Stimulated activated CD4-positive, alpha-beta T cell treated with anti-CD3 and anti-CD28 coated beads, Interleukin-12 subunit alpha, Interleukin-12 subunit beta, amount 100 ng/mL, for 48 hours (primary cell): ENCODE data around the gene HEMK1.

ENCODE experiments used
- DNase-seq, 3 donors: peaks; one replicate each; pipeline ENCODE4 v3.0.0-alpha.2; 2020; ENCODE audit warnings: low read depth in 2 of 3, low spot score in 1 of 3

HEMK1 gene, protein sequence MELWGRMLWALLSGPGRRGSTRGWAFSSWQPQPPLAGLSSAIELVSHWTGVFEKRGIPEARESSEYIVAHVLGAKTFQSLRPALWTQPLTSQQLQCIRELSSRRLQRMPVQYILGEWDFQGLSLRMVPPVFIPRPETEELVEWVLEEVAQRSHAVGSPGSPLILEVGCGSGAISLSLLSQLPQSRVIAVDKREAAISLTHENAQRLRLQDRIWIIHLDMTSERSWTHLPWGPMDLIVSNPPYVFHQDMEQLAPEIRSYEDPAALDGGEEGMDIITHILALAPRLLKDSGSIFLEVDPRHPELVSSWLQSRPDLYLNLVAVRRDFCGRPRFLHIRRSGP

DNA sequence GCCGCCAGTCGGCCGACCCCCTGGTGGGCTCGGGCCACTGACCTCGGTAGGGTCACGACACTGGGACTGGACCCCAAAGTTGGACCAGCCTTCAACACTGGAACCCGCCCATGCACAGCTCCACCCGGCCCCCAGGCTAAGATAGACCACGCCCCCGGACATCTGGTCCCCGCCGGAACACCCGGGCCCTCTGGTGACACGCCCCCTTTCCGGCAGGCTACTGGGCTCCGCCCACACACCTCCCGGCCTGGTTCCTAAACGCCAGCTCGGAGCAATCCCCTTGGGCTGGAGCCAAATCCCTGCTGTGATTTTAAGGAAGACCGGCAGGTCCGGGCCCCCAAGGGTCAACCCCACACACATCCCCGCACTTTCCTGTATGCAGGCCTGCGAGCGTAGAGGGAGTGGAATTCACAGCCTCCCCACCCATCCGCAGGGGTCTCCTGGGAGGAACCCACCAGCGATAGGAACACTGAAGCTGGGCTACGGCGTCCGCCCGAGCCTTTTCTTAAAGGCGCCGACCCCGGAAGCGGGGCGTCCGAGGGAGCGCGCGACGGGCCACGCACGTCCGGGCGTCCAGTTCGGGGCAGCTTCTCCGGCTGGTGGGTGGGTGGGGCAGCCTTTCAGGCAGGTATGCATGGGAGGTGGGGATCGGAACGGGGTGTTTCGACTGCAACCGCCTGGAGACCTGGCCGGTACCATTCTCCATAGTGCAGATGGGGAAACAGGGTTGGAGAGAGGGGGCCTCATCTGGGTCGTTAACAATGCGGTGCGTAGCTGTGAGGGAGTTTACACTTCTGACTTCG lies at the start of gene HEMK1:
Gene HEMK1, plus strand, starts transcription at position 576 of the 803 bp plus-strand sequence. CDS start 1,583 bp downstream, outside the sequence.
- DNase-seq: peak; percentile 94 to 96 (median 94)

DNA sequence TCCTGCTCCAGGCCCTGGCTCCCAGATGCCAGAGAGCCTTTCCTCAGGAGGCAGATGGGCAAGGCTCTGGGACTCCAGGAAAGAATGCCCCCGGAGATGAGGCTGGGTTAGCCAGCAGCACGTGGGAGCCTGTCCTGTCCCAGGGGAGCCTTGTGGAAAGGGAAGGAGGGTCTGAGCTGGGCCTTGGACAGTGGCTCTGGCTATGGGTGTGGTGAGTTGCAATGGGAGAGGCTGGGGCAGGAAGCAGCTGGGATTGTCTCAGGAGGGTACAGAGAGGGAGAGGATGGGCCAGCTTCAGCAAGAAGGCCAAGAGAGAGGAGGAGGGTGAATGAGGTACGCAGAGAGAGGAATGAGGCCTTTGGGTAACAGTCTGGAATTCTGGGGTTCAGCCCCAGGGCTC lies 48.5 kb upstream of the HEMK1 start:
- no peak for DNase-seq

DNA sequence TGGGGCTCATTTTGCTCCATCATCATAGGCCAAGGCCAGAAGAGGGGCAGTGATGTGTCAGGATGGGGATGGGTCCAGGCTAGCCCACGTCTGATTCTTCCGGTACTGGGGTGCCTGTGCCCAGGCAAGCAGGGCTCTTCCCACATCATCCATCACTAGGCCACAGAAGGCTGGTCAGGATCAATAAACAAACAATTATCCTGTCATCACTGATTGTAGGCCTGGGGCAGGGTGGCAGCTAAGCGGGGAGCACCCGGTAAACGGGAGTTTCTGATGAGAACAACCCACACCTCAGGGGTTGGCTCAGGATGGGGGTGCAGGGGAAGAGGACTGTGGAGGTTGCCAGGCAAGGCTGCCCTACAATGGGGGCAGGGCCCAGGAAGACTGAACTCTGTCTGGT lies 47.8 kb upstream of the HEMK1 start:
- no peak for DNase-seq

DNA sequence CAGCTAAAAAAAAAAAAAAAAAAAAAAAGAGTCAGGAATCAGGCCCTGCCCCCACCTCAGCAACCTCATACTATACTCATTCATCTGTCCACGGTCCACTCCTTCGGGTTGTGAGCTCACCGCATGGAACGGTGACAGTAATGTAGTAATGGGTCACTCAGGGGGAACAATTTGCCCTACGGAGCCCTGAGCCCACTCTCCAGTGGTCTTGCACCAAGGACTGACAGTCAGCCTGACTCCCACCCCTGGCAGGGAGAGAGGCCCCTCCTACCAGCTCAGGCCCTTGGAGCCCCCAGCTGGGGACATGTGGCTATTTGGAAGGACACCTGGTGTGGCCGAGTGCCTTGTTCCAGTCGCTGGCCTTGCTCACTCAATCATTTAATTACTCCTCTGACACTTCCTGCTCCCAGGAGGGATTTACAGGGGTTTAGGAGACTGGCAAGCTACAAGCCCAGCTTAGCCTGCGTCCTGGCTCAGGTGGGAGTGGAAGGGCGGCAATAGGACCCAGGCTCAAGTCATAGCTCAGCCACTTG lies 46.0 kb upstream of the HEMK1 start:
- DNase-seq: no peak

DNA sequence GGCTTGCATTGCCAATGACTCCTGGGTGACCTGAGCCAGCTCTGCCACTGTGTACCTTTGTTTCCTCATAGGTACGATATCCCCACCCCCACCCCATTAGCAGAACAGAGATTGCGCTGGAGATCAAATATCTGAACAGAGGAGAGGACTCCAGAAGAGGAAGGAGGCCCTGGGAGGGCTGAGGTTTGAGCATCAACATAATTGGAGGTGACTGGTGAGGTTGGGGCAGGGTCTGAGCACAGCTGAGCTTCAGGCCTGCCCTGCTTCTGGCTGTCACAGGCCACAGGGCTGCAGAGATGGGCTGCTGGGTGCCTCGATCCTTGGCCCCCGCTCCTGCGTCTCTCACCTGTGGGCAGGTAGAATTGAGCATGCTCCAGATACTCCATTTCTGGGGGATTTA lies 44.6 kb upstream of the HEMK1 start:
- DNase-seq: no peak

DNA sequence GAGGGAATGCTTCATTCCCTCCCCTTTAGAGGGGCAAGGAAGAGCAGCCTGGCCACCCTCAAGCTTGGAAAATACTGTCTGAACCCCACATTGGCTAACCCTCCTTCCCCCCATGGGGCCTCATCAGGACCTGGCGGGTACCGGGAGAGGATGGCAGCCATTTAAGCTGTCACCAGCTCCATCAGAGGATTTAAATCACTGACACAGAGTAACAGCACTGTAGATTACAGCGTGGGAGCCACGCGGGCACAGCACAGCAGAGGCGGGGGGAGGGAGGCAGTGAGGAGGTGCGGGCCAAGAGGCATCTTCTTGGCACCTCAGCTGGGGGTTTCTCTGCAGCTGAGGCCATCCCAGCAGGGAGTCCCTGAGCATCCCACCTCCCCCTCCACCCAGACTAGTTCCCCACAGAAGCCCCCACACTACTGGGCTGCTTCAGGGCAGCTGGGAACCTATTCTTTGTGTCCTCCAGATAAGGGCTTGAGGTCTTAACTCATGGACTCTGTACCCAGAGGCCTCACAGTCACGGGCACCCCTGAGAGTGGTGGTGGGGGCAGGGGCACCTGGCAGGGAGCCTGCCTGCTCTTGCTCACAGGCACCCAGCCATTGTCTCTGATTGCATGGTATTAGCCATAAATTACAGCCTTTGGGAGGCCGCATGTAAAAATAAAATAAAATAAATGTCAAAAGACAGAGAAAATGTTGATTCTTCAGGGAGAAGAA lies 44.0 kb upstream of the HEMK1 start:
- no peak for DNase-seq

DNA sequence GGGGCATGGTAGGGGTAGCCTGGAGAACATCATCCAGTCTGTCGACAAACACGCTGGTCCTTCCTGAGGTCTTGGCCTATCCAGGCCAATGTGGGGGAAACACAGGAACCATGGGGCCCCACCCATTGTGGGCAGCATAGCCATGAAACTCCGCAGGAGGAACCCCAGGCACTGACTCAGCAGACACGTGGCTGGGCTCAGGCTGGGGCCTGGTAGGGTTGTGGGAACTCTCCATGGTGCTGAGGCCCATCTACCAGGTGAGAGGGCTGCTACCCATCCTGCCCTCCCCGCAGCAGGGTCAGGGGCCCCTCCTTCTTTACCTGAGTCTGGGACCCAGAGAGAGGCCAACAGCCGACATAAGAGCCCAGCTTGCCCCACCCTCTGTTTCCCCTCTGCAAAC lies 43.3 kb upstream of the HEMK1 start:
- DNase-seq: peak; percentile 50 to 58 (median 55)

DNA sequence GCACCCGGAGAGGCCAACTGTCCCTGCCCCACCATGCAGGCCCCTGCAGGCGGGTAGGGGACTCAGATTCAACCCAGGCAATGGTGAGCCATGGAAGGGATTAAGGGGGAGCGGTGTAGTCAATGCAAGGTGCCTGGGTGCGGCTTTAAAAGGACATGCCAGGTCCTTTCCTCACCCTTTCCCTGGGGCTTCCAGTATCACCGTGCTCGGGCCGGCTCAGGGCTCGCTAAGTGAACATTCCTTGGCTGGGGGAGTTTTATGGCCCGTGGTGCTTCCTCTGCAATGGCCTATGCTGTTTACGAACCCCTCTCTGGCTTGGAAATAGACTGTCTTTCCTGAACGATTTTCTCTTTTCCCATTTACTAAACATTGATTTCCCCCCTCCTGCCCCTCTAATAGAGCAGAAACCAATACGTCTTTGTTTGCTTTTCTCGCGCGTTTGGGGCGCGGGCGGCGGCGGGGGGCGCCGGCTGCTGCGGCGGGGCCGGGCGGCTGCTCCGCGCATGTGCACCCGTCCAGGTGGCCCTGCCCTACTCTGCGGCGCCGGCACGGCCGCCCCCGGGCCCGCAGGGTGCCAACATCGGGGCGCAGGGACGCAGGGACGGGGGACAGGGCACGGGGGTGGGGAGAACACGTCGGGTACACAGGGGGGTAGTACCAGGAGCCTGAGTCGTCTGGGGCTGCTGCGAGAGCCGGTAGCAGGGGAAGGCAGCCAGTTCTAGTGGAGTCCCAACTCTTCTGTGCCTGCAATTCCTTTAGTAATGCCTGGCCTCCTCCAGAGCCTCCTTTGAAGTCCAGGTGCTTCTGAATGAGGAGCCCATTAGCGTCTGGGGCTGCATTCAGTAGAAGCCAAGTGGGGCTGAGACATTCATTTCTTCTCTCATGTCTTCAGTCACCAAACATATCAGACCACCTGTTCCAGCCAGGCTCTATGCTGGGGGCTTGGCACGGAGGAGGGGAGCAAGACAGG lies 39.0 kb upstream of the HEMK1 start:
- DNase-seq: no peak

DNA sequence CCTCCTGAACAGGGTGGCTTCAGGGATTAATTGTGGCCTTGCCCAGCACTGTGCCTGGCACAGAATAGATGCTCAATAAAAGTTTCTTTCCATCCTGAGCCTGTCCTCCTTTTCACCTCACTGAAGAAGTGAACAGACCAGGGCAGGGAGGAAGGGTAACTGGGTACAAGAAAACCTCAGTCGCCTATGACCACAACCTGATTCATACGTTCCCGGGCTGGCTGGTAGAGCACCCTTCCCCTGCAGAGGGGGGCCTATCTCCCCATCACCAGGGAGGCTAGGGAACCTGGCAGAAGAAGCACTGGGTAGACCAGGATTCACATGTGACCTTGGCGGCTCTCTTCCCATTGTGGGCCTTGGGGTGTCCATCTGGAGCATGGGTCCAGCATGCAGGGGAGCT lies 38.1 kb upstream of the HEMK1 start:
- DNase-seq: no peak

DNA sequence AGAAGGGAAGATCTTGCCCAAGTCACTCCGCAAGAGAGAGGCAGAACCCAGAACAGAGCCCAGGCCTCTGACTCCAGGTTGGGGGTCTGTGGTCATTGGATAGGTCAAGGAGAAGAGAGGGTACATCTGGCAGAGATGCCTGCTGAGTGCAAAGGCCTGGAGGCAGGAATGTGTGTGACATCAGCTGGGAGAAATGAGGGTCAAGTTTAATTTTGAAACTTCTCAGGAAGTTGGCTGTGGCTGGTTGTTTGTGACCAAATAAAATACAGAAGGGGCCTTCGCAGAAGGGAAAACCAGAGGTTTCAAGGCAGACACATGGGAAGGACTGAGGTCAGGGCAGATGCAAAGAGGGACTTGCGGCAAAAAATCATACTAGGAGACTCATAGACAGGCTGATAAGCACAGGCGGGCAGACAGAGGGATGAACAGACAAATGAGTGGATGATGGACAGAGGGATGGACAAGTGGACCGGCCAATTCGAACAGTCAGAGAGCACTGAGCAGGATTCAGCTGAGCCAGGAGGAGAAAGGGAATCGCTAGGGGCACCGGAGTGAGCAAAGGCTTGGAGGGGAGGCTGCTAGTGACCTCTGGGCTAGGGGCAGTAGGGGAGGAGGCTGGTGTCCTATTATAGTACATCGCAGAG lies 37.1 kb upstream of the HEMK1 start:
- DNase-seq: no peak

DNA sequence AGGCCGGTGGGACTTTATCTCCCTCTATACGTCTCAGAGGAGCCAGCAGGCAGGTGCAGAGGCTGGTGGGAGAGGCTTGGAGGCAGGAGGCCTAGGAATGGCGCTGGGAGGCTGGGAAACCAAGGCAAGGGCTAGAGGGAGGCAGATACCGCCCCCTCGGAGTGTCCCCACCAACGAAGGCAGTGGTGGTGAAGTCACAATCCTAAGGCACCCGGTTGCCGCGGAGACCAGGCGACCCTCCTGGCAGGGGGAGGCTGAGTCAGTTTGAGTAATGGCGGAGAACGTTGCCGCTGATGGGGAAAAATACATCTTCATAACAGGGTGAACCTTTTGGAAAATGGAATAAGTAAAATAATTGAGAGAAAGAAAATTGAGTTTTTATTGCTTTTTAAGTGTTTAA lies 36.0 kb upstream of the HEMK1 start:
- no peak for DNase-seq

DNA sequence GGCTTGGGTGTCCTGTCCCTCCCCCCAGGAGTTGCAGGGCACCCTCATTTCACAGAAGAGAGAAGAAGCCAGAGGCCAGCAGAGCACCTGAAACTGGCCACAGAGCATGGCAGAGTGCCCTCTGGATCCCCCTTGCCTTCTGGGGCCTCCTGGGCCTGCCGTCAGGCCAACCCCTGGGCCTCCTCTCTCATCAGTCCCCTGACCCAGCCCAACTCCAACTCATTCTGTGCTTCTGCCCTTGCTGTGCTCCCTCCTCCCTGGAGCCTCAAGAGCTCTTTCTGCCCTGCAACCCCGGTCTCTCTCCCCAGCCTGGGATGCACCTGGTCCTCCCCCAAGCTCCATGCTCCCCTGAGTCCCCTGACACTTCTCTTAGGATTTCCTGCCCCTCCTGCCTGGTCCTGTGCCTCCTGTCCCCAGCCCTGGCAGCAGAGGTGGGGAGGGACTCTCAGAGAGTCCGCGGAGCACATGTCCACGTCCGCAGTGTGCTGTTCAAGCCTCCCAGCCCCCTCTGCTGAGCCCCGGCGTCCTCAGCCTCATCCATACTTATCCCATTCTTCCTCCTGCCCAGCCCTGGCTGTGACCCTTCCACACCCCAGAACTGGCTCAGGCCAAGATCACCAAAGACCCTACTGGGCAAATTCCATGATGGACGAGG lies 35.4 kb upstream of the HEMK1 start:
- DNase-seq: no peak

DNA sequence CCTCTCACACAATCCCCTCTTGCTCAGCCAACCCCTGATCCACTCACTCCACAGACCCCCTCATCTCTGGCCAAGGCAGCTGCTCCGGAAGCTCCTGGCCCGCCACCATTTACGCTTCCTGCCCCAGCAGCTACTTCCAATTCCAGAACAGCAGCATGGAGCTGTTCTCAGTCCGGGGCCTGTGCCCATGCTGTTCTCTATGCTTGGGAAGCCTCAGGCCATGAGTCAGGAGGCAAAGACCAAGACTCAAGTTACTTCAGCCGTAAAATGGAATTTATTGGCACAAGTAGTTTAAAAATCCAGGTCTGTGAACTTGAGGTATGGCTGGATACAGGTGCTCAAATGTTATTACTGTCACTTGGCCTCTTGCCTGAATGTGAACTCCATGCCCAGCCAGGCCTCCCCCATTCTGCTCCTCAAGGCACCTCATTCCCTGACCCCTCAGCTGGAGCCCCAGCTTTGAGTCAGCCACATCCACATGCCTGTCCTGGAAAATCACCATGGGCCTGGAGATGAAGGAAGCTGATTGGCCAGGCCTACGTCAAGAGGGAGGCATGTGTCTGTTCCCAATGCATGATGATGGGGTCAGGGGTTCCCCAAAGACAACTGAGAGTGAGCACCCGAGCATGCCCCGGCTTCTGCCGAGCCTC lies 34.5 kb upstream of the HEMK1 start:
- no peak for DNase-seq

DNA sequence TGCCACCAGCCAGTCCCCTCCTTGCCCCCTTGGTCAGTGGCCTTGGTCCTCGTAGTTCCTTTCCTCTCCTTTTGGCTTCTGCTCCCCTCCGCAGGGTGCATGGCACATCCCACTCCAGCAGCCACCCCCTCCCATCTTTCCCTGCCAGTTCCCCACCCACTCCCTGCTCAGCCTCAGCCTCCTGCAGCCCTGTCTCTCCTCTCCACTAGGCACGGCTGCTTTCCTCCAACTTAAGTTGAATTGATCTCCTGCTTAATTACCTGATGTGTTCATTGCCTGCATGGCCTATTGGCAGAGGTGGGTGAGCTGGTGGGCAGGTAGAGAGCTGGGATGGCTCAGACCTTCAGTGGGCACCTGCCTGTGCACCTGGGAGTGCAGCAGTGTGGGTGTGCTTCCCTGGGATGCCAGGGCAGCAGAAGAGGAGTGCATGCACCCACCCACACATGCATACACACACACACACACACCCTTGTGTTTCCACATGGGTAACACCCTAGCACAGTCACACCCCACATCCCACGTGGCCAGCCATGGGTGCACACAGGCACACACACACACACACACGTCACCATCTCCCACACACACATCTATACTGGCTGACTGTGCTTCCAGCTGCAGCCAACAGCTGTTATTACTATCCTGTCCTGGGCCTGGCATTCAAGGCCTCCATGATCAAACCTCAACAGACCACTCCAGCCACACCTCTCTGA lies 32.7 kb upstream of the HEMK1 start:
- DNase-seq: no peak

DNA sequence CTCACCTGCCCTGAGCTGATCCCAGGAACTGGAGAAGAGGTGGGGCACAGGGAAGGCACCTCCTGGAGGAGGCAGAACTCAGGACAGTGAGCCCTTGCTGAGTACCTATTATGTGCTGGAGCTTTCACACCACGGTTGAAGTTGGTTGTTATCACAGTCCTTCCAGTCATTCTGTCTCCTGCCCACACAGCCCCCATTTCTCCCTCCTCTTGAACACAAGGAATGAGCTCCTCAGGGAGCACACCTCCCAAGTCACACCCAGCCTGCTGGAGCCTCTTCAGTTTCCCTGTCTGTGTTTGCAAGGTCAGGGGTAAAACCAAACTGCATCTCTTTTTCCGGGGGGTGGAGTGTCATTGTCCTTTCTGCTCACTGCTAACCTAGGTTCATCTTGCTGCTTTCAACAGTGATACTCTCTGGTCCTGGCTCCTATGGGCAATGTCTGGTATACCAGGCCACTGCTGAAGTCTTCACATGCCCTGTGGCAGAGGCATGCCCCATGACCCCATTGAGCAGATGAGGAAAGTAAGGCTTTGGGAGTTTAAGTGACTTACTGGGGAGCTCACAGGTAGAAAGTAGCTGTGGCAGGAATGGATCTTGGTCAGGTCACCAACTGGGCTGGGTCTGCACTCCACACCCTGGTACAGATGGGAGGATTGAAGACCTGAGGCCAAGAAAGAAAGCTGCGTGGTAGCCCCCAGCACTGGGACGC lies 31.7 kb upstream of the HEMK1 start:
- no peak for DNase-seq

DNA sequence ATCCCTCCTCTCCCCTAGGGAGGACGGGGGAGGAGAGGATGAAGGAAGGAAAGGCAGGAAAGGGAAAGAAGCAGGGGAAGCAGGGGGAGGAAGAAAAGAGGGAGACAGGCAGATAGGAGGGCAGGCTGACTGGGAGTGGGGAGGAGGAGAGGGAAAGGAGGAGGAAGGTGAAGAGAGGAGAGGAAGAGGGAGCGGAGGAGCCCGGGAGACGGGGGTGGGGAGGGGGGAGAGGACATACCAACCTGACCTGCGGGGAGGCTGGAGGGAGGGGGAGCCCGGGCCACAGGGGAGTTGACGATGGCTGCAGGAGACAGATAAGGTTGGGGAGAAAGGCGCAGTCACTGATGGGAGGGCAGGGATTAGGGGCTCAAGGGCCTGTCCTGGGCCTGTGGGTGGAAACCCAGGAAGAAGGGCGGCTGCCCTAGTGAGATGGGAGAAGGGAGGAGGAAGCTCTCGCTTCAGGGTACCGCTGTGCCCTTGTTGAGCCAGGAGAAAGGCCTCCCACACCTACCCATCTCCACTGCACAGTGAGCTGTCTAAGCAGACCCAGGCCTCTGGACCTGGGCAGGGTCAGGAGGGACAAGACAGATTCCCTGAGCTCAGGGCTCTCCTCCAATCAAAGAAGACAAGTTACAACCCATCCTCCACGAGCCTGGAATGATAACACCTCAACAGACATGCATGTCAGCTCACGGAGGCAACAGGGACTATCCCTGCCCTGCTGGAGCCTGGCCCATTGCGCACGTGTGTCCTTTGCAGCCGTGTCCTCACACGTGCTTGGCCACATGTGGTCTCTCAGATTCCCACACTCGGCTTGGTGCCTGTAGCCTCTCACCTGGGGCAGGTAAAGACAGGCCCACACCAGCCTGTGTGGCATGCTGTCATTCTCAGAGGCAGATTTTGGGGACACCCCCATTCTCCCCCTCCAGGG lies 29.7 kb upstream of the HEMK1 start:
- DNase-seq: no peak
